ENCODE results near the gene ADAMTSL2. TPM values are rescaled to one million over a fixed set of nuclear protein-coding genes. Genes with fewer than 3 reads are reported as not detected.

The ADAMTSL2 gene
- total RNA-seq, 1 donor from 2014 or later: 0.16 TPM

- H3K4me3 Mint-ChIP-seq: no peak overlapping the region
These were observed 49.7 kb downstream of the ADAMTSL2 start for GRCh38 chr9:133584167-133584558.

DNA sequence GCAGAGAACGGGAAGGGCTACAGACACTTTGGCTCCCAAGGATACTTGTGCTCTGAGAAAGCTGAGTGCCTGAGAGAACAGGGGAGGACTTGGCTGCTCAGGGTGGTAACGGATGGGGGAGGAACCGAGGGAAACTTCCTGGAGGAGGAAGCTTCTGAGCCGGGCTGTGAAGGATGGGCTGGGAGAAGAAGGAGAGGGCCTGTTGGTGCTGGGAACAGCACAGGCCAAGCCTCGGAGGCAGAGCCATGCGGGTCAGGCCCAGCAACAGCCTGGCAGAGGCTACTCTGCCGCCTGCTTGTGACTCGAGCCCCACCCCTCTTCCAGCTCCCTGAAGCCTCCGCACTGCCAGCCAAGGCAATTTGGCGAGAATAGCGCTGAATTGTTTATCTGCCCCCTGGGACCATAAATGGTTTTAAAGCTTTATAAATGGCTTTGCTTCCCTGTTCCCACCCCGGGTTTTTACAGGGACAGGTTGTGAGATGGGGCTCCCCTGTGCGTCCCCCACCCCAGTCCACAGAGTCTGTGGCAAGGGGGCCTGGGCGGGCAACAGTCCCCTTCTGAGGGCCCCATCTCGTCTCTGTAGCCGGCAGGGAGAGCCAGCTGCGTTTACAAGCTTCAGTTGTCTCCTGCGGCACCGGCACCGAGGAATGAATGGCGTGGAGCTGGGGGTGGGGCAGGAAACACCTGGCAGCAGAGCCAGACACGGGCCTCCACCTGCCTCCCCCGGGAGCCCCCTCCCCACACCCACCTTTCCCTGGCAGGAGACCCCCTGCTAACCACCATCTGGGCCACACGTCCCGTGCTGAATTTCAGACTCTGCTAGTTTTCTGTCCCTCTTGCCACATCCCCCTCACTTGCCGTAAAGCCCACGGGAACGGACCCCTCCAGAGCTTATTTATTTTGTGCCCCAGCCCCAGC is 50.3 kb downstream of the ADAMTSL2 start:
- no peaks in the 10 kb centered on the region for H3K36me3 Mint-ChIP-seq (ENCODE audit: low read depth)
- no peak overlapping the region for H3K27ac Mint-ChIP-seq (ENCODE audit: unreplicated experiment)
- TF ChIP-seq, protein P1, sequence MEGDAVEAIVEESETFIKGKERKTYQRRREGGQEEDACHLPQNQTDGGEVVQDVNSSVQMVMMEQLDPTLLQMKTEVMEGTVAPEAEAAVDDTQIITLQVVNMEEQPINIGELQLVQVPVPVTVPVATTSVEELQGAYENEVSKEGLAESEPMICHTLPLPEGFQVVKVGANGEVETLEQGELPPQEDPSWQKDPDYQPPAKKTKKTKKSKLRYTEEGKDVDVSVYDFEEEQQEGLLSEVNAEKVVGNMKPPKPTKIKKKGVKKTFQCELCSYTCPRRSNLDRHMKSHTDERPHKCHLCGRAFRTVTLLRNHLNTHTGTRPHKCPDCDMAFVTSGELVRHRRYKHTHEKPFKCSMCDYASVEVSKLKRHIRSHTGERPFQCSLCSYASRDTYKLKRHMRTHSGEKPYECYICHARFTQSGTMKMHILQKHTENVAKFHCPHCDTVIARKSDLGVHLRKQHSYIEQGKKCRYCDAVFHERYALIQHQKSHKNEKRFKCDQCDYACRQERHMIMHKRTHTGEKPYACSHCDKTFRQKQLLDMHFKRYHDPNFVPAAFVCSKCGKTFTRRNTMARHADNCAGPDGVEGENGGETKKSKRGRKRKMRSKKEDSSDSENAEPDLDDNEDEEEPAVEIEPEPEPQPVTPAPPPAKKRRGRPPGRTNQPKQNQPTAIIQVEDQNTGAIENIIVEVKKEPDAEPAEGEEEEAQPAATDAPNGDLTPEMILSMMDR (conservative IDR thresholded peaks at IDR 0.05): no peak
- H3K4me3 Mint-ChIP-seq: no peak overlapping the region
- H3K4me1 Mint-ChIP-seq: peaks cover 24% of the 10 kb centered on the region
- H3K9me3 Mint-ChIP-seq: peaks cover 4% of the 10 kb centered on the region
- no peak for DNase-seq (ENCODE audit: low read depth, low spot score)
- peaks cover 13% of the 10 kb centered on the region for H3K27me3 Mint-ChIP-seq (ENCODE audit: low read depth)

More at GRCh38 chr9:133584167-133584558, 49.7 kb downstream of the ADAMTSL2 start:
- Mint-ChIP-seq H3K27me3 (ENCODE audit: low read depth) (peaks cover 13% of the 10 kb centered on the region), H3K36me3 (ENCODE audit: low read depth) (no peaks in the 10 kb centered on the region), H3K9me3 (peaks cover 4% of the 10 kb centered on the region), H3K27ac (ENCODE audit: unreplicated experiment) (no peak overlapping the region), H3K4me1 (peaks cover 24% of the 10 kb centered on the region)
- TF ChIP-seq, protein P1 (conservative IDR thresholded peaks at IDR 0.05): no peak
- DNase-seq (ENCODE audit: low read depth, low spot score): no peak

DNA sequence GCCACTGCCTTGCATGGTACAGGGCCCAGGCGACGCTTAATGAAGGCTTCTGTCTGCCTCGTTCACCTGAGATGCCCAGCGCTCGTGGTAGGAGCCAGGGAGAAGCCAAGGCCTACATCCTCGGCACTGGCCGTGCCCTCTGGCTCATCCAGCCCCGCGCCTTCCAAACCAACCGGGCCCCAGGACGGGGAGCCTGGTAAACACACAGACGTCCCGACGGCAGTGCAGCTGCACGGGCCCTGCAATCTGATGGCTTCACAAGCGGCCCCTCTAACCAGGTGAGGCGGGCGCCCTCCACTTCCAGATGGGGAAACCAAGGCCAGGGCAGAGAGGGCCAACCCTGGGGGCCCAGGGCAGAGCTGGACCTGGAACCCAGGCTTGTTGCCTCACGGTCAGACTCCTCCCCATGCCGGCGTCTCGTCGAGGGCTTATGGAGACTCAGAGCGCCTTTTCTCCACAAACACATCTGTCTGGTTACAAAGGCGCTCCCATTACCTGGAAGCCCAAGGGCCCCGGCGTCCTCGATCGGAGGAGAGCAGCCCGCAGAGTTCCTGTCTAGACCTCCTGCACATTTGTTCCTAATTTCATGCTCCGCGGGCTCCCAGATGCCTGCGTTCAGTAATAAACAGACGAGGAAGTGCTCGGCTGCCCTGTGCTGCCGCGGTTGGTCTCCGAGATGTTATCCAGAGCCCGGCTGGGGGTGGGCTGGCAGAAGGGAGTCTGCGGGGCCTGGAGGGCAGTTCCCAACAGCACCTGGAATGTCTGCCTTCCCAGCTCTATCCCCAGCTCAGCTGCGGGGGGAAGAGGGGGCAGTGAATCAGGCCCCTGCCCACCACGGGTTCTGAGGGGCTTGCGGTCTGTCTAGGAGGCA is 51.2 kb downstream of the ADAMTSL2 start:
- Mint-ChIP-seq H3K27me3 (ENCODE audit: low read depth) (peaks cover 13% of the 10 kb centered on the region), H3K36me3 (ENCODE audit: low read depth) (no peaks in the 10 kb centered on the region), H3K4me3 (no peak overlapping the region), H3K9me3 (peaks cover 4% of the 10 kb centered on the region), H3K27ac (ENCODE audit: unreplicated experiment) (no peak overlapping the region), H3K4me1 (peaks cover 20% of the 10 kb centered on the region)
- no peak for DNase-seq (ENCODE audit: low read depth, low spot score)
- TF ChIP-seq, protein P1 (conservative IDR thresholded peaks at IDR 0.05): no peak

GRCh38 chr9:133587051-133587450 is 52.5 kb downstream of the ADAMTSL2 start:
- Mint-ChIP-seq H3K4me3 (no peak overlapping the region), H3K36me3 (ENCODE audit: low read depth) (no peaks in the 10 kb centered on the region), H3K9me3 (peaks cover 4% of the 10 kb centered on the region), H3K27me3 (ENCODE audit: low read depth) (peaks cover 13% of the 10 kb centered on the region), H3K4me1 (peaks cover 11% of the 10 kb centered on the region), H3K27ac (ENCODE audit: unreplicated experiment) (no peak overlapping the region)
- no peak for DNase-seq (ENCODE audit: low read depth, low spot score)
- TF ChIP-seq, protein P1 (conservative IDR thresholded peaks at IDR 0.05): no peak

DNA sequence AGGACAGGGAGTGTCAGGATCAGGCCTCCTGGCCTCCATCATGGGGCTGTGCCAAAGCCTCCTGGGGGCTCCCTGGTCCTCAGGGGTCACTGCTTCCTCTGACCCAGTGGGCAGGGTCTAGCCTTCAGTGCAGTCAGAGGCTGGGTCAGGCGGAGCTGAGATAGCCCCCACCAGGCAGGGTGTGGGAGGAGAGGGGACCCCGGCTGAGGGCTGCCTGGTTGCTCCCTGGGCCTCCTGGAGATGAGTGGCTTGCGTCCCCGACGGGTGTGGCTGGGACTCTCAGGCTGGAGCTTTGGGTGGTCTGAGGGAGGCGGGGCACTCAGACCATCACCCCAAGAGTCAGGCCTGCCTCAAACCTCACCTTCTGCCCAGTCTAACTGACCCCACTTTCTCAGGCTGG is 53.0 kb downstream of the ADAMTSL2 start:
- H3K9me3 Mint-ChIP-seq: peaks cover 4% of the 10 kb centered on the region
- H3K27me3 Mint-ChIP-seq (ENCODE audit: low read depth): peaks cover 13% of the 10 kb centered on the region
- no peaks in the 10 kb centered on the region for H3K36me3 Mint-ChIP-seq (ENCODE audit: low read depth)
- no peak overlapping the region for H3K4me3 Mint-ChIP-seq
- TF ChIP-seq, protein P1 (conservative IDR thresholded peaks at IDR 0.05): no peak
- peaks cover 11% of the 10 kb centered on the region for H3K4me1 Mint-ChIP-seq
- no peak overlapping the region for H3K27ac Mint-ChIP-seq (ENCODE audit: unreplicated experiment)
- DNase-seq (ENCODE audit: low read depth, low spot score): no peak
